GM20431 (cell line): ENCODE results near the gene HSD11B1.

Experiments used
- in situ Hi-C: fragments of 300-500 bp; cut with MseI, MboI; formaldehyde crosslinking; loops from one replicate; pipeline ENCODE4 v1.15.0; 2020; ENCODE audit warnings: low sequenced_read_pairs; ENCODE audit not compliant: unreplicated experiment

The HSD11B1 gene

DNA sequence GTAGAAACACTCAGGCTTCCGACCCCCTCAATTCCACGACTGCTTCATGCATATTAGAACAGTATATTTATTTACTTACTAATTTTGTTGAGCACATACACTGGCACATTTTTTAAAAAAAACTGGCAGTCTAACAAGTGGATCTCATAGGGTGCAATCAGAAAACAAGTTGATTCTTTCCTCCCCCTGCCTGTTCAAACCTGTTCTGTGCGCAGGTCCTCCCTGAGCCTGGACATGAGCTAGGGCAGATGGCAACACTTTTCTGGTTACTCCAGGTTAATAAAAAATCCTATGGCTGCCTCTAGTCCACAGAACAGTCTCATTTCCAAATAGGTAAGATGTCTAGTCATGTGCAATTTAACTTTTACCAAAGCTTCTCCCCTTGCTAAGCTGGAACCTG lies 18.6 kb downstream of the HSD11B1 start:
- in situ Hi-C loops = no loop called here

DNA sequence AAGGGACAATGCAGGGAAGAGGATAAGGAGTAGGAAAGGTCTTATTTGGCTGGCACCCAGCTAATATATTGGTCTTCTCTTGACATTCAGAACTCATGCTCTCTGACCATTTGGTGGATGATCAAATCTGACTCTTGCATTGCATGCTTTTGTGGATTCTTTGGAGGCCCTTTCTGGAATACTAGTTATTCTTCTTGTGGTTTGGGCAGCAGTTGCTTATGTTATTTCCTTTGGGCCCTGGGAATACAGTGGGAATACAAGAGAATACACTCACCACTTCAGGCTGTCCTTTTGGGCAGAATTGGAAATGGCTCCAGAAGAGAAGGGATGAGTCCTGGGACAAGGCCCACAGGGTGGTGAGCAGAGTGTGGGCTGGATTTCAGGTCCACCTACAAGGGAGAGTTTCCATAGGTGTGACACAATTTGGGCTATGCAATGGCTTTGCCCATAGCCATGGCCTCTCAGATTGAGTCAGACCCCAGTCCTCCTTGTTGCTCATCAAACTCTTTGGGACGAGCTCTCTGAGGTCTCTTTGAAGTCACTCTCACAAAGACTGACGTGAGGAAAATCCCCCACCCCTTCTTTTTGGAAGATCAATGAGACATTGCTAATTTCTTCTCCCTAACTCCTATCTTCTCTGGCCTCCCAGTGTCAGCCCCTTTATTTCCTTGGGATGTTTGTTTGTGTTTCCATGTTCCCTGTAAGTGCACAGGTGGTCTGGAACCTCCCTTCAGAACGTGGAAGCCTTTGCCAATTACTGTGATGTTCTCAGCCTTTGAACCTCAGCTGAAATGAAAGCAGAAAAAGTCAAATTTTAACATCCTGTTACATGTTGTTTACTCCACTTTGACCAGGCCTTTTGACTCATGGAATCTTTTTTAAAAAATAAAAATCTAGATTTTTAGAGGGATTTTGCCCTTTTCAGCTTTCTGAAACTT lies 19.4 kb downstream of the HSD11B1 start:
- in situ Hi-C loops = no loop called here

DNA sequence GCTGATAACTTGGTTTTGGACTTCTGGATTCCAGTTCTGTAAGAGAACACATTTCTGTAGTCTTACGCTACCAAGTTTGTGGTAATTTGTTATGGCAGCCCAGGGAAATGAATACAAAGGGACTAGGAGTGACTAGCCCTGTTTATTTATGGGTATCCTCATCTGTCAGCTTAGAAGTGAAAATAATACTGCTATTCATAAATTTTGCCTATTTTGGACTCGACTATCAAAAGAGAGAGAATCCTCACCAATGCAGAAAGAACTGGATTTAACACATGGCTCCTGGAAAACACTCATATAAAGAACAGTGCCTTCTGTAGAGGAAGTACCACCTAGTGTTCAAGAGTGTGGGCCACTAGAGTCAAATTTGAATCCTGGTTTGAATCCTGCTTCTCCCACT lies 22.6 kb downstream of the HSD11B1 start:
- in situ Hi-C loops = no loop called here

DNA sequence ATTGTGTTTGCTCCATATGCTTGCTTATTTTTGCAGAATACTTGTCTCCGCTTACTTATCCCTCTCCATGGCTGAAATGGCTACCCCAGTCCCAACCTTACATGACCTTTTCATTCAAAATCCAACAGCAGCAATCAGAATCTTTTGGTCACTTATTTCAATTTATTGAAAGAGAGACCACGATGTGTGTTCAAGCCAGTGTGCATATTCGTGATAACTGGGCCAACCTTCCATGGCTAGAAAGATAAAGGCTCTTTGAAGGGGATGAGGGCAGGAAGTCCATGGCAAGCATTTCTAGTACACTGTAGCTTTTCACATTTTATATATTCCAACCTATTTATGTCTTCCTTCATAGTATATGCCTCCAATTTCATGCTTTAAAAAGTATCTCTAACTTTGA lies 23.1 kb downstream of the HSD11B1 start:
- in situ Hi-C loops = no loop called here

DNA sequence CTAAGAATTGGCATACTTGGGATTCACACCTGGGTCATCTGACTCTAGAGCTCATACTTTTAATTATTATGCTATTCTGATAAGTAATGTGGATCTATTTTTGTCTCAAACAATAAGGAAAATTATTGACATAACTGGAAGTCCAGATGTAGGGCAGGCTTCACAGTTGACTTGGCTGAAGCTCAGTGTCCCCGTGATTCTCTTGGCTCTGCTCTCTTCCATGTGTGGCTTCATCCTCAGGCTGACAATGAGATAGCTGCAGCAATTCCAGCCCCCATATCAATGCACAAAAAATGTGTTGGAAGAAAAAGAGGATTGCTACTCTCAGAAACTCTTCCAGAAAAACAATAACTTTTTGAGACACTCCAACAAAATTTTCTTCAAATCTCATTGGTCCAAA lies 23.8 kb downstream of the HSD11B1 start:
- in situ Hi-C loops = no loop called here

DNA sequence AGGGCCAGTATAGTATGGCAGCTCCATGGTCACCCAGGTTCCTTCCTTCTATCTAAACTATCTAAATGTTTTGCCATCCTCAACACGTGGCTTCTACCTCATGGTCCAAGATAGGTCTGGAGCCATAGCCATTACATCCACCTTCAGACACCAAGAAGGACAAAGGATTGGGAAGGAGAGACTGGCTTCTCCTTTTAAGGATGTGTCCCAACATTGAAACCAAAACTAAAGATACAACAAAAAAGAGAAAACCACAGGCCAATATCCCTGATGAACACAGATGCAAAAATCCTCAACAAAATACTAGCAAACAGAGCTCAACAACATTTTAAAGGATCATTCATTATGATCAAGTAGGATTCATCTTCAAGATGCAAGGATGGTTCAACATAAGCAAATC lies 24.8 kb downstream of the HSD11B1 start:
- in situ Hi-C loops = no loop called here

DNA sequence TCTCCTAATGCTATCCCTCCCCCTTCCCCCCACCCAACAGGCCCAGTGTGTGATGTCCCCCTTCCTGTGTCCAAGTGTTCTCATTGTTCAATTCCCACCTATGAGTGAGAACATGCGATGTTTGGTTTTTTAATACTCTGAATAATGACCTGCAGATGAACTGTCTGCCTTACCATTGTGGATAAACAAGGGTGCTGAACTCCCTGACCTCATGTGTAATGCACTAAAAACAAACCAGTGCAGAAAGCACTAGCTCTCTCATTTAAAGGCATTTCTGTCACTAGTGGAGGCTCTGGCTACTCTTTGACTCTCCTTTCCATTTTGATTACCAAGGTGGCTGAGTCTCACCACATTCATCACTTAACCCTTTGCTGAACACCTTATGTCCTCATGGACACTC lies 28.1 kb downstream of the HSD11B1 start:
- in situ Hi-C loops = no loop called here

DNA sequence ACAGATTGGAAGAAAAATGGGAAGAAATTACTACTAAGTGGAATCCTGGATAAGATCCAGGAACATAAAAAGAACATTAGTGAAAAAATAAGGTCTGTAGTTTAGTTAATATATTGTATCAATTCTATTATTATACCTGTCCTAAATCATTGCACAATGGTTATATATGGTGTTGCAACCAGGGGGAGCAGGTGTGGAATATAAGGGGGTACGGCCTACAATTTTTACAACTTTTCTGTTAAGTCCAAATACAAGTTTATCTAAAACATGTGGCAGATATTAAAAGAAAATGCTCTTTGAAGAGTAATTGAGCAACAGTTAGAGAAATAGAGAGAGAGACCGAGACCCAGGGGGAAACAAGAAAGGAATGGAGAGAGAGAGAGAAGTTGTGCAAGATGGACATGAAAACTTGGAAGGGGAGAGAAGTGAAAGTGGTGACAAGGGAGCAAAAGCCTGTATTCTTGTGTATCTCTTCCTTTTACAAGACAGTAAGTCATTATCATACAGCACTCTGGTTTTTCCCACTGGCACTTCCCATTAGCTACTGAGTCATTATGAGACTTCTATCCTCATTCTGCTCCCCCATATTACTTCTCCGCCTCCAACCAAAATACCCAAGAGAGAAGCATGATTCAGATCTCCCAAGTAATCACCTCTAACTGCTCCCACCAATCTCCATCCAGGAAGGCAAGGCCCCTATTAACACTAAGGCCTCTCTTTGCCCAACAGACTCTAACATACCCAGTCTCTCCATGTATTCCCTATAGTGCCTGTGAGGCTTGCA lies 29.0 kb downstream of the HSD11B1 start:
- in situ Hi-C loops = no loop called here

DNA sequence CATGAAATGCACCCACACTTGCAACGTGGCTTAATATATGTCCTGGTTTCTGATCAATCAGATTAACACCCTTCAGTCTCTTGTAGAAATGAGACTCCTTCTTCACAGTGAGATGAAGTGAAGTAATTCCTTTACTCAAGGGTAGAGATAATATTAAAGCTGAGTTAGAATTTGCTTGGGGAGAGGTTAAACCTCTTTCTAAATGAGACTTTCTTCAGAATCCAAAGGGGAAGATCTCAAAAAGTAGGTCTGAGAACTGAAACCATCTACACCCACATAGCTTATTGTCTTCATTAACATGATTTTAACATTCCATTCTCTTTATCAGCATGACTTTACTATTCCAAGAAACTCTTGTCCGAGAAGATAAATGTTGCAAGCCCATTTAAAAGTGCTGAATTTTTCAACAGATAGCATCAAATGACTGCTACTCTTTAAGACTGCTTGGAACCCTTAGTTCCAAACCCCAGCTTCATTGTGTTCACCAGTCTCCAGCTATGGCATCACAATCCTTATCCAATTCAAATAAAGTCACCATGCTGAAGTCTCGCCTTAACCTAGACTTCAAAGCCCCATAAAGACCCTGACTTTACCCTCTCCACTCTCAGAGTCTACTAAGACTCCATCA lies 32.0 kb downstream of the HSD11B1 start:
- in situ Hi-C loops = no loop called here

DNA sequence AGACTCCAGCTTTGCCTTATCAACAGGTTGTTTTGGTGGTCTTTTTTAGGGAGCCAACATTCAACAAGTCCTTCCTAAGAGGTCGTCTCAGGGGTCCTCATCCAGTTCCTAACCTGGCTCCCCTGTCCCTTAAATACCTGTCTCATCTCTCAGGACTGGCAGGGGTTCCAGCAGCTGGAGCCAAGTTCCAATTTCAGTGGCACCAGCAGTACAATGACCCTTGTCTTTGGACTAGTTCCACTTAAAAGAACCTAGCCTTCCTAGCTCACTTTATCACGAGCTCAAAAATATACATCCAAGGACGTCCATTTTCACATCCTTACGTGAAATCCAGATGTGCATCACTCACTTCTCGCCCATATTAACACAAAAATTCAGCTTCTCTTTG lies 32.5 kb downstream of the HSD11B1 start:
- in situ Hi-C loops = no loop called here

DNA sequence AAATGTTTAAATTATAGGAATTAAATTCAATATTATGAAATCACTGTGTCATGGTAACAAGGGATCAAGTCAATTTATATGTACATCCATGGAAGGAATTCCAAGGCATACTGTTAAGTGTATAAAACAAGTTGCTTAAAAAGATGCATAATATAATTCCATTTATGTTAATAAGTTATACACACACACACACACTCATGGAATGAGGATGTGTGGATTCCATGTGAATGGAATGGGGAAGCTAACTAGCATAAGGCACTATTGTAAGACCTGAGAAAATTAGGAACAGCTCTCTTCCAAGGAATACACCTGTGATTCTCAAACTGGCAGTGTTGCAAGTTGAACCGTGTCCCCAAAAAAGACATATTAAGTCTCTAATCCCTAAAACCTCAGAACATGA lies 33.6 kb downstream of the HSD11B1 start:
- in situ Hi-C loops = no loop called here

DNA sequence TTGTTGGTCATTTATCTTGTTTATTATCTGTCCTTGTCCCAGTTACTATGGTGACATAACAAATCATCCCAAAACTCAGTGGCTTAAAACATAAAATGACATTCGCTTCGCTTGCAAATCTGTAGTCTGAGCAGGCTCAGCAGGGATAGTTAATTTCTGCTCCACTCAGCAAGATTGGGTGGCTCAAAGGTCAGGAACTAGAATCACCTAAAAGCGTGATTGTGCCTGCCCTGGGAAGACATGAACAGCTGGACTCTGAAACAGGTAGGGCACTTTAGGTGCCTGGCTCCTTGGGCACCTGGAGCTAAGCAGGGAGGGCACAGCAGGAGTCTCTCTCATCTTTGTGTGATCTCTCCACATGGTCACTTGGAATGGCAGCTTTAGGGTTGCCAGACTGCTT lies 36.5 kb downstream of the HSD11B1 start:
- in situ Hi-C loops = no loop called here

DNA sequence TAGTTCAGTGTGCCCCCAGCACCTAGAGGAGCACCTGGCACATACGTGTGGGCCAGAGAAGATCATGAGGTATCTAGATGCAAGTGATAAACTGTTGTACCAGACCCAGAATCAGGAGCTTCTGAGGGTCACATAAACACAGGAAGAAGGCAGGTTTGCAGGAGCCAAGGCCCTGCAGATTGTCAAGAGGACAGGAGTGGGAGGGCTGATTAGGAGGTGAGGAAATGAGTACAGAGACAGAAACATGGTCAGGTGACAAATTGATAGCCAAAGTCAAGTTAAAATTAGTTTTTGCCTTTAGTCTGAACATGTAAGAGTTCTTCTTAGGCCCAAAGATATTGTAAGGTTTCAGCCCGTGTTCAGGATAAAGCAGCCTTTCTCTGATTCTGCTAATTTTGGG lies 37.2 kb downstream of the HSD11B1 start:
- in situ Hi-C loops = no loop called here

DNA sequence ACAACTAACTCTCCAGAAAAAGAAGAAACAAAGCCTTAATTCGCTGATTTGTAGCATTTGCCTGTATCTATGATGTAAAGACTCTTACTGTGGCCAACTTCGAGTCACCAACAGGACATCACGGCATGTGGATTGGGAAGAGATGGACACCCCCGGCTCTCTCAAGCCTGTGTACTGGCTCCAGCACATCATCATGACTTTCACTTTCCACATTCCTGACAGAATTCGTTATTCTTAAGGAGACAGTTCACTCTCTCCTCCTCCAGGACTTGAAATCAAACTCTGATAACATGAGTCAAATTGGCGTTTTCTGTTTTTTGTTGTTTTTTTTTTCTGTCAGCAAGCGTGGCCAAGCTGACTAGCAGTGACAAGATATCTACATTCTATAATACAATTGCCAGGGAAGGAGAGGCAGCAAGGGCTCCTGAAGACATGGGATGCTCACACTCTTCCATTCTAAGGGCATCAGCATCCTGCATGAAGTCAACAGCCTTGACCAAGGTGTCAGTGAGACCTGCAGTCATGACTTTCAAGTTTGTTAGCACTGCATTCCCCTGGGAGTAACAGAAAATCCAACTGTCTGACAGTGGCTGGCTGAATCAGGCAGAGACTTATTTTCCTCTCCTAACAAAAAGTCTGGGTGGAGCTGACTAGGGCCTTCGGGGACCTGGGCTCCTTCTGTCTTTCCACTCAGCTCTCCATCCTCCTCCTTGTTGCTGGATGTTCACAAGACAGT lies 37.9 kb downstream of the HSD11B1 start:
- in situ Hi-C loops = no loop called here

DNA sequence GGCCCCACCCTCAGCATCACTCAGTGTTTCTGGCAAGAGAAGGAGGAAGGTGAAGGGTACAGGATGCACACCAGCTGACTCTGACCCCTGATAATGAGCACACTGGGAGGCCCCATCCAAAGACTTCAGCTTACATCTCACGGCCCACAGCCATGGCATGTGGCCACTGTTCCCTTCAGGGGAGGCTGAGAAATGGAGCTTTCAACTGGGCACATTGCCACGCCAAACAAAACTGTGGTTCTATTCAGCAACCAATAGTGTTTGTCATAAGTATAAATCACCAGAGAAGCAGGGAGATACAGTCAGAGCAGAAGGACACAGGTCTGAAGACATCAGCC lies 38.5 kb downstream of the HSD11B1 start:
- in situ Hi-C loops = no loop called here

DNA sequence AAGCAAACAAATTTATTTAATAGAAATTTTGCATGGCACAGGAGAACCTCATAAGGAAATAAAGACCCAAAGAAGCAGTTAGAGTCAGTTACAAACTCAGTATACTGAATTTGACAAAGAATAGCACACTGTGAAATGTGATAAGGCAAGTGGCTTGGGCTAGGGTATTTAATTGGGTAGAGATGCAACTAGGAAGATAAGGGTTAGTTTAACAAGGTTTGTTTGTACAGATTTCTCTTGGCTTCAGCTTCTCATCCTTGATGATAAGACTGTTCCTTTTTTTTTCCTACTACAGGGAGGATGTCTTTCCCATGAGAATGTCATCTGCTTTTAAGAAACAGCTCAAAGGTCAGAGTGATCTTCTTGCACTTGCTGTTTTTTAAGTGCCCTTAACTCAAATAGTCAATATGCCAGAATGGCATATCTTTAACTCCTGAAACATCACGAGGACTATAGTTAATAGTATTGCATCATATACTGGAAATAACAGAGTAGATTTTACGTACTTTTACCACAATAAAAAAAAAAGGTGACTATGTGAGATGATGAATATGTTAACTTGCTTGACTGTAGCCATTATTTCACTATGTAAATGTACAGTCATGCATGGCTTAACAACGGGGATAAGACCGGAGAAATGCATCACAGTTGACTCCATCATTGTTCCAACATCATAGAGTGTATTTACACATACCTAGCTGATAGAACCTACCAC lies 42.0 kb downstream of the HSD11B1 start:
- in situ Hi-C loops = no loop called here

DNA sequence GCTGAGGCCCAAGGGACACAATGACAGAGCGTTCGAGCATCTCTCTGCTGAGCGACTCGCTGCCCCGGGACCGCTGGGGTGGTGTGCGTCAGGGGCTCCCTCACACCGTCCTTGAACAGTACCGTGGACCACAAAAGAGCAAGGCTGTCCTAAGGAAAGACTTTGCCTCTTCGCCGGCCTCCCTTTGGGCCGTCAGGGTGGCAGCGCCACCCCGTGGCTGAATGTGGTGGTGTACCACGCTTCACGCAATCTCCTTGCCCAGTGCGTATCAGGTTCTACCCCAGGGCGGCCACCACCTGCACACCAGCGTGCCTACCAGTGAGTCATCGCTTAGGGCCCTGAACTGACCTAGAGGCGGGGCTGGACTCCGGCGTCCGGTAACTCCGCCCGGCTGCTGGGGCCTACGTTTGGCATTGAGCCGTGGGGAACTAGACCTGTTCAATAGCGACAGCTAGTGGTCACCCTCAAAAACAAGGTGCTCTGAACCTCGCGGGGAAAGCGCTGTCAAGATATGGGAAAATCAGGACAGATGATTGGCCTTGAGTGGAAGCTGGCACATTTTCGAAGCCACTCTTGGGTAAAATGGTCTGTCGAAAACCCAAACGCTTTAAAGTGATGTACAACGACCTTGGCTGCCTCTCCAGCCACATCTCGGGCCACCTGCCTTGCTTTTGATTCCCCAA lies 43.1 kb downstream of the HSD11B1 start:
- in situ Hi-C loops = no loop called here

DNA sequence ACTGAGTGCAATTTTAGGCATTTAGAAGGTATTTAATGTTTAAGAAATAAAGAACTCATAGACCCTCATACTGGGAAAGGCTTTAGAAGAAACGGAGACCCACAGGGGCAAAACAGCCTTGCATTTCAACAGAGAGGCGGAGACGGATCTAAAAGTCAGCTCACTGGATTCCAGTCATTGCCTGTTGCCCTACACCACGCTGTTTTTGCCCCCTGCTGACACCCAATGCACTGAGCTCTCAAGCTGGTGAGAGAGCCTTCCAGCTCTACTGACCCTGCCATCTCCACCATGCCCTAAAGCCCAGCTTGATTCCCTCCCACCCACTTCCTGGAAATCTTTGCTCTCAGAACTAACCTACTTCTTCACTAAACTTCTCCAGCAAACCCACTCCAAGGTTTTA lies 44.0 kb downstream of the HSD11B1 start:
- in situ Hi-C loops = no loop called here

DNA sequence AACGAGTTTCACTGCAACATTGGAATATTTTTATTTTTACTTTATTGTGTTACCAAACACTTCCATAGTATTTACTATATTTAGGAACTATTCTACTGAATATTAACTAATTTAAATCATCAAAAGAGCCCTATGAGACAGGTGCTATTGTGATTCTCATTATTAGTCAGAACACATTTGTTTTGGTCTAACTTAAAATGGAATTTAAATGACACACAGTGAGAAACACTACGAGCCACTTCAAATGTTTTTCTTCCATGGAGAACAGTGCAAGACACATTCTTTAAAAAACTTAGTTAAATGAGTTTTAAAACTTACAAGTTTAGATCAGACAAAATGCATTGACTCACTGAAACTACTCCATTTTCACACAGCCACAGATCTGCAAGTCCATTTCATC lies 44.6 kb downstream of the HSD11B1 start:
- in situ Hi-C loops = no loop called here
